SK-N-SH treated with all-trans-retinoic acid at 6 μM for 48 hours (cell line): ENCODE results near the gene CPNE4.

Experiments used
- GLIS3 ChIP-seq: fragments of 250-450 bp; sonication (Bioruptor Pico); IDR thresholded peaks from 2 replicates; pipeline ENCODE4 v1.5.0; 2020; ENCODE audit warnings: mild to moderate bottlenecking, moderate library complexity
- OSR1 ChIP-seq: fragments of 250-450 bp; sonication (Bioruptor Pico); IDR thresholded peaks from 2 replicates; pipeline ENCODE4 v1.8.0; 2022; ENCODE audit warnings: moderate library complexity, mild to moderate bottlenecking, inconsistent platforms
- PPARA ChIP-seq: fragments of 250-450 bp; sonication (Bioruptor Pico); IDR thresholded peaks from 2 replicates; pipeline ENCODE4 v1.5.0; 2020; ENCODE audit warnings: mild to moderate bottlenecking, borderline replicate concordance
- ZFP30 ChIP-seq: fragments of 450-650 bp; formaldehyde crosslinking; IDR thresholded peaks from 2 replicates; pipeline ENCODE4 v1.5.0; 2022; ENCODE audit warnings: mild to moderate bottlenecking, moderate library complexity
- ZNF8 ChIP-seq: fragments of 450-650 bp; formaldehyde crosslinking; IDR thresholded peaks from 2 replicates; pipeline ENCODE4 v1.5.0; 2020; ENCODE audit warnings: mild to moderate bottlenecking, moderate library complexity

GRCh38 chr3:131549340-131549739 is 485.5 kb downstream of the CPNE4 start:
- TF ChIP-seq PPARA: no peak
- no peak for TF ChIP-seq GLIS3 (CRISPR knock-in tag)
- no peak for TF ChIP-seq ZFP30
- no peak for TF ChIP-seq ZNF8 (CRISPR knock-in tag)
- no peak for TF ChIP-seq OSR1 (CRISPR knock-in tag)
